Measurements from ENCODE around the gene SLC26A9. TPM values are rescaled to one million over a fixed set of nuclear protein-coding genes. Genes with fewer than 3 reads are reported as not detected.

Gene SLC26A9
- total and polyA plus RNA-seq, 10 of the 15 experiments (the other 5 are each of a cell fraction or from before 2014, with no cell fraction given) = 0.09 to 0.40 (median 0.17) TPM

DNA sequence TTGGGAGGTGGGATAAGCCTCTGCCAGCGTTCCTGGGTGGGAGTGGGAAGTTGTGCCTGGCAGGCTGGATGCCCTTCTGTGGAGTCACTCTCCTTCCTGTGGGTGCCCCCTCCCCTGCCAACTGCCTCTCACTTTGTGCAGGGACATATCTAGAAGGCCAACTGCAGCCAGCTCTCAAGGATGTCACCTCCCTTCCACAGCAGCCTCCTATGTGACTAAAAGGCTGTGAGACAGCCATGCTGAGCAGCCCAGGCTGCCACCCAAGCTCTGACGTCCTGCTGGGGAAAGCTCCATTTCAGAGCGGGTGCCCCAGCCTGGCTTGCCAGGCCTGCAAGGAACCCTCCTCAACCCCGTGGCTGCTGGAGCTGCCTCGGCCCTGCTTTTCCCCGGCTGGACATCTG is 19.6 kb upstream of the SLC26A9 start:
- DNase-seq (ENCODE audit: low read depth, low spot score) (no peak), ATAC-seq (no peak), FAIRE-seq (no peak)
- intact Hi-C loops (cut with micrococcal nuclease; ENCODE audit: unreplicated experiment) = no loop called here
- SMC1A ChIA-PET (ENCODE audit: uncharacterized antibody, unreplicated experiment) = no interaction called here
- H3K27ac ChIP-seq (ENCODE audit: control insufficient read depth, insufficient read depth) = no peak overlapping the region
- H2AFZ ChIP-seq (ENCODE audit: control insufficient read depth, low read depth, low read length) = no peak overlapping the region
- no peaks in the 10 kb centered on the region for H3K79me2 ChIP-seq (ENCODE audit: control insufficient read depth, insufficient read depth, low read length)
- CTCF ChIA-PET = interaction anchor here (2.1 kb wide), 1 partner anchor 14 kb away, joined by 9 read pairs; no protein-coding TSS in a partner anchor
- in situ Hi-C loops (cut with MboI) = no loop called here
- TF ChIP-seq, protein P1, sequence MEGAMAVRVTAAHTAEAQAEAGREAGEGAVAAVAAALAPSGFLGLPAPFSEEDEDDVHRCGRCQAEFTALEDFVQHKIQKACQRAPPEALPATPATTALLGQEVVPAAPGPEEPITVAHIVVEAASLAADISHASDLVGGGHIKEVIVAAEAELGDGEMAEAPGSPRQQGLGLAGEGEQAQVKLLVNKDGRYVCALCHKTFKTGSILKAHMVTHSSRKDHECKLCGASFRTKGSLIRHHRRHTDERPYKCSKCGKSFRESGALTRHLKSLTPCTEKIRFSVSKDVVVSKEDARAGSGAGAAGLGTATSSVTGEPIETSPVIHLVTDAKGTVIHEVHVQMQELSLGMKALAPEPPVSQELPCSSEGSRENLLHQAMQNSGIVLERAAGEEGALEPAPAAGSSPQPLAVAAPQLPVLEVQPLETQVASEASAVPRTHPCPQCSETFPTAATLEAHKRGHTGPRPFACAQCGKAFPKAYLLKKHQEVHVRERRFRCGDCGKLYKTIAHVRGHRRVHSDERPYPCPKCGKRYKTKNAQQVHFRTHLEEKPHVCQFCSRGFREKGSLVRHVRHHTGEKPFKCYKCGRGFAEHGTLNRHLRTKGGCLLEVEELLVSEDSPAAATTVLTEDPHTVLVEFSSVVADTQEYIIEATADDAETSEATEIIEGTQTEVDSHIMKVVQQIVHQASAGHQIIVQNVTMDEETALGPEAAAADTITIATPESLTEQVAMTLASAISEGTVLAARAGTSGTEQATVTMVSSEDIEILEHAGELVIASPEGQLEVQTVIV (IDR thresholded peaks at IDR 0.05; ENCODE audit: borderline replicate concordance, partially characterized antibody) = no peak
- TF ChIP-seq, protein P2, sequence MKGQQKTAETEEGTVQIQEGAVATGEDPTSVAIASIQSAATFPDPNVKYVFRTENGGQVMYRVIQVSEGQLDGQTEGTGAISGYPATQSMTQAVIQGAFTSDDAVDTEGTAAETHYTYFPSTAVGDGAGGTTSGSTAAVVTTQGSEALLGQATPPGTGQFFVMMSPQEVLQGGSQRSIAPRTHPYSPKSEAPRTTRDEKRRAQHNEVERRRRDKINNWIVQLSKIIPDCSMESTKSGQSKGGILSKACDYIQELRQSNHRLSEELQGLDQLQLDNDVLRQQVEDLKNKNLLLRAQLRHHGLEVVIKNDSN (IDR thresholded peaks at IDR 0.05; ENCODE audit: borderline replicate concordance, extremely low read length, insufficient read depth, low read depth, low read length) = no peak
- TF ChIP-seq RAD51 (IDR thresholded peaks at IDR 0.05) = no peak
- TF ChIP-seq JUND (IDR thresholded peaks at IDR 0.05; ENCODE audit: low read depth, low read length) = no peak
- no peak for TF ChIP-seq PAX8 (IDR thresholded peaks at IDR 0.05)
- TF ChIP-seq CBX5 (IDR thresholded peaks at IDR 0.05; ENCODE audit: low read depth) = no peak
- TF ChIP-seq TAF1 (IDR thresholded peaks at IDR 0.05; ENCODE audit: borderline replicate concordance, low read depth, low read length) = no peak
- TF ChIP-seq FOXK2 (IDR thresholded peaks at IDR 0.05) = no peak
- no peak for TF ChIP-seq NFYB (IDR thresholded peaks at IDR 0.05; ENCODE audit: insufficient read depth, low read depth, low read length)
- no peak for TF ChIP-seq PML (IDR thresholded peaks at IDR 0.05; ENCODE audit: low read length)
- TF ChIP-seq TCF3 (IDR thresholded peaks at IDR 0.05; ENCODE audit: borderline replicate concordance, insufficient read depth, low read depth, low read length) = no peak
- no peak for TF ChIP-seq WRNIP1 (IDR thresholded peaks at IDR 0.05; ENCODE audit: borderline replicate concordance, low read depth, low read length)
- TF ChIP-seq MTA2 (IDR thresholded peaks at IDR 0.05; ENCODE audit: low read depth) = no peak
- no peak overlapping the region for H3K4me3 ChIP-seq
- no peak overlapping the region for H3K4me2 ChIP-seq (ENCODE audit: control insufficient read depth, insufficient read depth)
- 21% methylated on average over 6 of the region's 6 CpGs for WGBS (ENCODE audit: insufficient coverage, insufficient replicate concordance, low lambda C conversion rate, missing lambda C conversion rate)
- peaks cover 9% of the 10 kb centered on the region; the same call in 1 of the 2 replicates for H3K4me1 ChIP-seq (ENCODE audit: control insufficient read depth, insufficient read depth, low read length)
- POLR2A ChIA-PET = no interaction called here
- RAD21 ChIA-PET (ENCODE audit: unreplicated experiment) = interaction anchor here (1.2 to 3.4 kb wide), 2 partner anchors 44 to 135 kb away, joined by 3 to 14 read pairs; no protein-coding TSS in a partner anchor
- H3K36me3 ChIP-seq (ENCODE audit: control insufficient read depth in 2 of 2, insufficient read depth in 2 of 2, low read length in 1 of 2) = no peaks in the 10 kb centered on the region
- BruUV-seq (replicated peaks) = no TSS peak
- H3K9me3 ChIP-seq (replicated peaks; ENCODE audit: control insufficient read depth, insufficient read depth, low read length) = no peaks in the 10 kb centered on the region
- H3K27me3 ChIP-seq (replicated peaks in 1 of 2; ENCODE audit: control insufficient read depth in 2 of 2, insufficient read depth in 2 of 2, low read length in 1 of 2) = peaks cover 0 to 2% of the 10 kb centered on the region in 2 experiments; a peak in 3 of 4 replicates
- no peak overlapping the region for H3K9ac ChIP-seq (ENCODE audit: control insufficient read depth, insufficient read depth, low read length)
- H4K20me1 ChIP-seq (ENCODE audit: control insufficient read depth, insufficient read depth) = no peaks in the 10 kb centered on the region
